Central memory CD4-positive, alpha-beta T cell (primary cell): ENCODE data around the gene OR8D2.
"Not testable (repeated sequence)": the region's sequence is repeated elsewhere in the genome, so short reads cannot be mapped to it uniquely, and the experiment has no call there.

ENCODE experiments used
- DNase-seq: peaks from one replicate; pipeline ENCODE4 v3.0.0; 2022

Gene OR8D2

DNA sequence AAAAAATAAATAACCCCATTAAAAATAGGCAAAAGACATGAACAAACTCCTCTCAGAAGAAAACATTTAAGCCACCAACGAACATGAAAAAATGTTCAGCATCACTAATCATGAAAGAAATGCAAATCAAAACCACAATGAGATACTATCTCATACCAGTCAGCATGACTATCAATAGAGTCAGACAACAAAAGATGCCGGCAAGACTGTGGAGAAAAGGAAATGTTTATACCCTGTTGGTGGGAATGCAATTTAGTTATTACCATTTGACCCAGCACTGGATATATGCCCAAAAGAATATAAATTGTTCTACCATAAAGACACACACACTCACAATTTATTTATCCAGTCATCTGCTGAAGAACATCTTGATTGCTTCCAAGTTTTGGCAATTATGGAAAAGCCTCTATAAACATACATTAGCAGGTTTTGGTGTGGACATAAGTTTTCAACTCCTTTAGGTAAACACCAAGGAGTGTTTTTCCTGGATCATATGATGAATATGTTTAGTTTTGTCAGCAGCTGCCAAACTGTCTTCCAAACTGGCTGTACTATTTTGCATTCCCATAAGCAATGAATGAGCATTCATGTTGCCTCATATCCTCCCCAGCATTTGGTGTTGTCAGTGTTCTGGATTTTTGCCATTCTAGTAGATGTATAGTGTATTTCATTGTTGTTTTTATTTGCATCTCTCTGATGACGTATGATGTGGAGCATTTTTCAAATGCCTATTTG is 34.2 kb downstream of the OR8D2 start:
- DNase-seq, result no peak

DNA sequence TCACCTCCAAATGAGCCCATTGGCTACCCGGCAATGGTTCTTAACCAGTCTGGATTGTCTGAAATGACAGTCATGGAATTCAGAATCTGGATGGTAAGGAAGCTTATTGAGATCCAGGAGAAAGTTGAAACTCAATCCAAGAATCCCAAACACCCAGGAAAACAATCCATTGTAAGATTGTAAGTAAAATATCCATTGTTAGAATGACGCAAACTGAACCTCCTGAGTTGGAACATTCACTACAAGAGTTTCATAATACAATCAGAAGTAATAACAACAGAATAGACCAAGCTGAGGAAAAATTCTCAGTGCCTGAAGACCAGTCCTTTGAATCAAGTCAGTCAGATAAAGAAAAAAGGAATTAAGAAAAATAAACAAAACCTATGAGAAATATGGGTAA is 41.7 kb downstream of the OR8D2 start:
- no peak for DNase-seq

DNA sequence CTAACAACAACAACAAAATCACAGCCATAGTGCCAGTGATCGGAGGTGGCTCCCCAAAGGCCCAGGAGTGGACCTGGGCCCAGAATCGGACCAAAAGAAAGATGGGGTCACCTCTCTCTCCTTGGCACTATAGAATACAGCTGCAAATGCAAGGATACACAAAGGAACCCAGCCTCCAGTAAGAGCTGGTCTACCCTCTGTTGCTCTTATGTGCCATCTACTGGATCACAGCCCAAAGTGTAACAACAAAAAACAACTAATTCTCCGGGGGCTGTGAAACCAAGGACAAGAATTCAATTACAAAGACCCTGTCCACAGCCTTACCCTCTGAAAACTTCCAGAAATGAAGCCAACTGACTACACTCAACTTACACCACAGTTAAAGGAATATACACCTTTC is 42.2 kb downstream of the OR8D2 start:
- DNase-seq, result no peak

DNA sequence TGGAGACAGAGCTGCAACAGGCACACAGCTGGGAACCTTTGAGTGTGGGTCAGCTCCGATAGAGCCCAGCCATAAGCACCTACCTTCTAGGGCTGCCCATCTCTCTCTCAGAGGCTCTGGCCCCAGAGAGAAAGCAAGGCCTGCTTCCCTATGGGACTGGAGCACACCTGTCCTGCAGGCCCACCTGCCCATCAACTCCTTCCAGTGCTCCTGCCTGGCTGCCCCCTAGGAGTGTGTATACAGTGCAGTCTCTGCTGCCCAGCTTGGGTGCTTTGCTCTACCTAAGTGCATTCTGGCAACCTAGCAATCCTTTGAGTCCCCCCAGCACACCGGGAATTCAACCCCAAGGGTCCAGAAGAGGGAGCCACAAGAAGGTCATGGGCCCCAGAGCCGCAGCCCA is 42.8 kb downstream of the OR8D2 start:
- DNase-seq, result no peak

DNA sequence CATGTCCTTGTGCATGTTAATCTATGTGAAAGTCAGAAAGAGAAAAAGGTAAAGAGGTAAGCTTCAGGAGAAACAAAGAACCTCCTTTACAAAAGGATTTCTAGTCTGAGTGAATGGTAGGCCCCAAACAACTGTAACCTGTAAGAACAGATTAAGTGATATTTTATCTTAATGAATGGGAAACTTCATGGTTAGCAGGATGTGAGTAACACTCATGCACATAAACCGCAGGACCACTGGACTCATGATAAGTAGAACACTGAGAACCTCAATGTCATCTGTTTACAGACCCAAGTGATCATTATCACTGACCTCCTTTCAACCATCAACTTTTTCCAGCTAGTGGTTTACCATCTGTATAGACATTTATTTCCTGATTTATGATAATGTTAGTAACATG is 43.9 kb downstream of the OR8D2 start:
- no peak for DNase-seq

DNA sequence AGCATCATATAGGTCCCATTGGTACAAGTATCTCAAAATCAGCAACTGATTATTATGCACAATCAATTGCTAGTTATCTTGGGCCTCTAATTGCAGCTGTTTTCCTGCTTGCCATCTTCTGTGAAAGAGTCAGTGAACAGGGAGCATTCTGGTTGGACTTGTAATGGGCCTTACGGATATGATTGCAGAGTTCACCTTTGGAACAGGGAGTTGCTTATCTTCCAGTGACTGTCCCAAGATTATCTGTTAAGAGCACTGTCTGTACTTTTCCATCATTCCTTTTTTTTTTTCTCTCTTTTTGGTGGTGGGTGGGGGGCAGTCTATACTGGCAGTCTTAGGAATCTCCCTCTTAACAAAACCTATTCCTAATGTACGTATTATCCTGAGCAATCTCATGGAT is 46.0 kb downstream of the OR8D2 start:
- no peak for DNase-seq

DNA sequence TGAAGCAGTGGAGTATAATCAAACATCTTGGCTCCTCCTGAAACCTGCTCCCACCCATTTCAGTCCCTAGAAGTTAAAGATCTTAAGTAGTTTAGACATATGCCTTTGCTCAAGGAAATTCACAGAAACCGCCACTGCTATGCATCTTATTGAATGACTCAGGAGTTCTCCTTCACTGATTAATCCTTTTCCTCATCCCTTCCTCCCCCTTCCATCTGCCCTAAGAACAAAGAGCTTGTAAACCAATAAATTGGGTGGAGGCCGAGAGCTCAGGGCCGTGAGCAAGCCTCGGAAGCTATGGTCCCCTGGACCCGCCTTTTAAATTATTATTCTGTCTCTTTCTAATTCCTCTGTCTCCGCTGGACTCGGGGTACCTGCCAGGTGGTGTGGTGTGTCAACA is 49.1 kb downstream of the OR8D2 start:
- not testable (repeated sequence) for DNase-seq
